Activated naive CD4-positive, alpha-beta T cell treated with anti-CD3 and anti-CD28 coated beads, Interleukin-2, amount 10 ng/mL, durations not matched to agents 7 days and 5 days (primary cell): ENCODE measurements around the gene ITIH4.

Source experiments
- CTCF ChIA-PET: fragments of 350-600 bp; sonication (Branson Sonifier 250); formaldehyde crosslinking; loops from one replicate; lab custom pipeline; 2021; ENCODE audit warnings: antibody characterized with exemption; lab: Charles Lee
- DNase-seq: peaks from one replicate; pipeline ENCODE4 v3.0.0-alpha.2; 2020
- H3K27ac Mint-ChIP-seq: one replicate; pipeline ENCODE4 v1.8.0; 2021; ENCODE audit warnings: mild to moderate bottlenecking, moderate library complexity, mixed read lengths
- H3K27me3 Mint-ChIP-seq: one replicate; pipeline ENCODE4 v1.8.0; 2021; ENCODE audit warnings: mild to moderate bottlenecking, mixed read lengths
- H3K36me3 Mint-ChIP-seq: one replicate; pipeline ENCODE4 v1.8.0; 2021; ENCODE audit warnings: mixed read lengths
- H3K4me1 Mint-ChIP-seq: one replicate; pipeline ENCODE4 v1.8.0; 2021; ENCODE audit warnings: mixed read lengths
- H3K4me3 Mint-ChIP-seq: one replicate; pipeline ENCODE4 v1.8.0; 2021; ENCODE audit warnings: mild to moderate bottlenecking, moderate library complexity, mixed read lengths
- H3K9me3 Mint-ChIP-seq: one replicate; pipeline ENCODE4 v1.8.0; 2021; ENCODE audit warnings: mixed read lengths

Gene ITIH4

DNA sequence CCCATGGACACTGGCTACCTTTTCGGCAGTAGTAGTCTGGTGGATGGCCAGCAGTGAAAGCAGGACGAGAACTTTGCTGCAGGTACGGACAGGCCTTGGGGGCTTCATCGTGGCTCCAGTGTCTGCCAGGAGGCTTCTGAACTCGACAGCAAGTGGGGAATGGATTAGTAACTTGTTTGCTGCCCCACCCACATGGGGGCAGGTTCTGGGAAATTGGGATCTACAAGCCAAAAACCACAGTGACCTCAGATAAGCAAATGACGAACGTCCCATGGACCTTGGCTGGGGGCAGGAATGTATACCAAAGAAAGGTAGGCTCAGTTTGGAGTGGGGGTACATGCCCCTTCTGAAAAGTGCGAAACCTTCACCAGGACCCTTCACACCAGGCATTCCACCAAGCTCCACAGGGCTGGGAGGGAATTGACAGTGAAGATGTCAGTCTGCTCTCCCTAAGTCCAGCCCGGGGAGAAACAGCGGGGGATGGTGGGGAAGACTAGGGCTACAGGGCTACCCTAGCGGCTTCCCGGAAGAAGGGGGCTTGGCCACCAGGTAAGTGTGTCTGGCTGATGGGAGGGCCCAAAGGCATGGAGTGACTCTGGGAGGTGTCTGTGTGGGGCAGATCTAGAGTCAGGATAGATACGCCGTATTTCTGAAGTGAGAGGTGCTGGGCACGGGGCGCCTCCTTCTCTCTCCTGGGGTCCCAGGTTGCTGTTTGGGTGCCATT lies at the start of gene ITIH4:
ITIH4 (minus strand) TSS at position 138 of the 724 bp plus-strand sequence; CDS start at position 108, 30 bp downstream.
- CTCF ChIA-PET = no interaction called here
- Mint-ChIP-seq H3K27me3 (no peaks in the 10 kb centered on the region), H3K4me1 (peaks cover 2% of the 10 kb centered on the region), H3K9me3 (no peaks in the 10 kb centered on the region), H3K27ac (no peak within 1 kb of the TSS), H3K36me3 (no peaks in the 10 kb centered on the region), H3K4me3 (no peak within 1 kb of the TSS)
- DNase-seq = no peak

DNA sequence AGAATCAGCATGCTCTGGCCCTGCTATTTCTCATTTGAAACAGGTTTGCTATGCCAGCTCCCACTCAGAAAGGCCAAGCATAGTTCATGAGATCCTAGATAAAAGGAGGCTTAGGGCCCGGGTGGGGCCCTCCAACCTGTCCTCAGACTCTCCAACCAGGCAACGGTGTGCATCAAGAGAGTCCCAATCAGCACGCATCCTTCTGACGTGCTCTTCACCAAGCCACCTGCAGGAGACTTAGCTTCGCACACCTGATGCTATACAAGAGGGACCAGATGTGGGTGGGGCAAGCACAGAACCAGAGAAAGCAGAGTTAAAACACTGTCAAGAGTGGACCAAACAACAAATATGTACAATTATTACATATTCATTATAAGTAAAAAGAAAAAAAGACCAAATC lies 49.6 kb upstream of the ITIH4 start:
- CTCF ChIA-PET = interaction anchor here (1.3 to 2.7 kb wide), 3 partner anchors 13 to 42 kb away, joined by 4 to 19 read pairs (median 5); no protein-coding TSS in a partner anchor
- H3K9me3 Mint-ChIP-seq = peaks cover 3% of the 10 kb centered on the region

GRCh38 chr3:52879581-52879980 lies 49.1 kb upstream of the ITIH4 start:
- Mint-ChIP-seq H3K27ac (no peak overlapping the region), H3K27me3 (no peaks in the 10 kb centered on the region), H3K36me3 (peaks cover 15% of the 10 kb centered on the region), H3K4me1 (peaks cover 13% of the 10 kb centered on the region), H3K4me3 (no peak overlapping the region), H3K9me3 (no peaks in the 10 kb centered on the region)
- CTCF ChIA-PET = interaction anchor here (0.8 to 2.7 kb wide), 4 partner anchors 13 to 434 kb away, joined by 4 to 19 read pairs (median 4); no protein-coding TSS in a partner anchor
- DNase-seq = no peak

More for the DNA sequence above, 49.6 kb upstream of the ITIH4 start:
- Mint-ChIP-seq H3K36me3 (peaks cover 19% of the 10 kb centered on the region), H3K27me3 (no peaks in the 10 kb centered on the region), H3K4me3 (no peak overlapping the region), H3K4me1 (peaks cover 9% of the 10 kb centered on the region), H3K27ac (no peak overlapping the region)
- no peak for DNase-seq

DNA sequence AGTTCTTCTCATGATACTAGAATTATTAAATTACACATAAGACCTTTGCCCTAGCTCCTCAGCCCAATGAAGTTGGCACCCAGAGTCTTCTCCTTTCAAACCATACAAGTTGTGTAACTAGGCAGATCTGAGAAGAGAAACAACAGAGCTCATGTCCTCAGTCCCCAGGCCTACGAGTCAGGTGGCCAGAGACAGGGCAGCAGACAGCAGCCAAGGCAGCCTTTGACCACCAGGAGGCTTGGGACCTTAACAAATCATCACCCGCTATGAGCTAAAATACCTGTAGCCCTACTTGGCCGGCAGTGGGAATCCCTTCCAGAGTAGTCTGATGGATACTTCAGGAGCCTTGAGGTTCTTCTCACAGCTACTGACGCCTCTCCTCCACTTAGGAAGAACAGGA lies 48.6 kb upstream of the ITIH4 start:
- no peak for DNase-seq
- Mint-ChIP-seq H3K27ac (no peak overlapping the region), H3K27me3 (no peaks in the 10 kb centered on the region), H3K9me3 (no peaks in the 10 kb centered on the region), H3K36me3 (peaks cover 15% of the 10 kb centered on the region), H3K4me1 (peaks cover 18% of the 10 kb centered on the region), H3K4me3 (no peak overlapping the region)
- CTCF ChIA-PET = interaction anchor here (0.8 to 2.7 kb wide), 3 partner anchors 14 to 434 kb away, joined by 4 to 19 read pairs (median 5); no protein-coding TSS in a partner anchor

GRCh38 chr3:52877085-52877484 lies 46.6 kb upstream of the ITIH4 start:
- H3K27me3 Mint-ChIP-seq = no peaks in the 10 kb centered on the region
- H3K9me3 Mint-ChIP-seq = no peaks in the 10 kb centered on the region
- no peak overlapping the region for H3K27ac Mint-ChIP-seq
- no peak for DNase-seq
- H3K4me3 Mint-ChIP-seq = no peak overlapping the region
- CTCF ChIA-PET = interaction anchor here (0.5 kb wide), 1 partner anchor 1887 kb away, joined by 3 read pairs; no protein-coding TSS in a partner anchor
- H3K36me3 Mint-ChIP-seq = peaks cover 13% of the 10 kb centered on the region
- H3K4me1 Mint-ChIP-seq = peaks cover 26% of the 10 kb centered on the region

- CTCF ChIA-PET = interaction anchor here (0.6 to 1.3 kb wide), 3 partner anchors 17 to 196 kb away, joined by 3 read pairs; no protein-coding TSS in a partner anchor
Measured at GRCh38 chr3:52874864-52875587, 44.6 kb upstream of the ITIH4 start.

GRCh38 chr3:52874160-52874701 lies 43.8 kb upstream of the ITIH4 start:
- no peaks in the 10 kb centered on the region for H3K27me3 Mint-ChIP-seq
- peaks cover 28% of the 10 kb centered on the region for H3K4me1 Mint-ChIP-seq
- H3K4me3 Mint-ChIP-seq = no peak overlapping the region
- CTCF ChIA-PET = interaction anchor here (0.6 to 2.5 kb wide), 3 partner anchors 18 to 197 kb away, joined by 3 to 8 read pairs (median 3); no protein-coding TSS in a partner anchor
- no peak for DNase-seq
- H3K27ac Mint-ChIP-seq = peak overlapping the region; percentile 74
- peaks cover 8% of the 10 kb centered on the region for H3K36me3 Mint-ChIP-seq
- no peaks in the 10 kb centered on the region for H3K9me3 Mint-ChIP-seq

More at GRCh38 chr3:52874864-52875587, 44.6 kb upstream of the ITIH4 start:
- DNase-seq = no peak
- H3K27ac Mint-ChIP-seq = peak overlapping the region; percentile 11
- no peaks in the 10 kb centered on the region for H3K27me3 Mint-ChIP-seq
- H3K4me3 Mint-ChIP-seq = no peak overlapping the region
- peaks cover 28% of the 10 kb centered on the region for H3K4me1 Mint-ChIP-seq
- H3K36me3 Mint-ChIP-seq = peaks cover 13% of the 10 kb centered on the region
- H3K9me3 Mint-ChIP-seq = no peaks in the 10 kb centered on the region

DNA sequence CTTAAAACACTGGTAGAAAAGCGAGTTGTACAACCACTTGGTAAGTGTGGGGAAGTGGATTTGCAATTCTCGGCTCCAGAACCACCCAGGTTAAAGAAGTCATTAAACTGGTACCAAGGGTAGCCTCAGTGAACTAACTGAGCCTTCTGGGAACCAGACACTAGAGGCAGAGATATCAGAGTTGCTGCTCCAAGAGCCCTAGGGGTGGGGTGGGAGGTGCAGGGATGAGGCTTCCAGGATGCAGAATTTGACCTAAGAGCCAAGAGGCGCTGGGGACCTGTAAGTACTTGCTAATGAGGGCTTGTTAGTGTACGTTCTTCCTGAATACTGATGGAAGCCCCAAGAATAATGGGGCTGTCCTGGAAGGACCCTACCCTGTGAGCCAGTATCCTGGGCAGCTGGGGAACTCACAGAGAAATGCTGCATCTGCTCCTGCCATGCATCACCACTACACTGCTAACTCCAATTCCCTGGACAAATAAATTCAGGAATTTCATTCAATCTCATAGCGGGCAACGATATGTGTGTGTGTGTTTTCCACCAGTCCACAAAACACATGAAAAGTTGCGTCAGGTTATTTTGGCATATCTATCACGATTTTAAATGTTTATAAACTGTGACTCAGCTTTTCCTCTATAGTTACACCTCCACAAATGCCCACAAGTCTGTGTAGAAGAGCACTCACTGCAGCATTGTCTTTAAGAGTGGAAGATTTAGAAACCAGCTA lies 43.1 kb upstream of the ITIH4 start:
- peaks cover 4% of the 10 kb centered on the region for H3K36me3 Mint-ChIP-seq
- H3K27me3 Mint-ChIP-seq = no peaks in the 10 kb centered on the region
- no peak for DNase-seq
- H3K9me3 Mint-ChIP-seq = no peaks in the 10 kb centered on the region
- H3K4me1 Mint-ChIP-seq = peaks cover 28% of the 10 kb centered on the region
- no peak overlapping the region for H3K27ac Mint-ChIP-seq
- no peak overlapping the region for H3K4me3 Mint-ChIP-seq
- CTCF ChIA-PET = interaction anchor here (2.5 kb wide), 1 partner anchor 21 kb away, joined by 8 read pairs; no protein-coding TSS in a partner anchor

DNA sequence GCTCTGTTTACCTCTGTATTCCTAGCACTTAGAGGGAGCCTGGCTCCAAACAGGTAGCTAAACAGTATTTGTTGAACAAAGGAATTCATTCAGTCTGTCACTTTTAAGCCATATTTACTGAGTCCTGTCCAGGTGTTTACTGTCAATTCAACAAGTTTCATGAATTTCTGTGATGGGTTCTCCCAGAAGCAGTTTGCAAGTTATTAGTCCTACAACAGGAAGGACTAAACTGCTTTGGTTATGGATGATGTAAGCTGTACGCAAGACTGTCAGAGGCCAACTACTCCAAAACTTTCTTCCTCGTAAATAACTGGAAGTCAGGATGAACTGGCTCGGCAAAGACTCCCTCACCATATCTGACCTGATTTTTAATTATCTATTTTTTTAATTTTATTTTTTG lies 41.8 kb upstream of the ITIH4 start:
- CTCF ChIA-PET = interaction anchor here (1.0 to 2.5 kb wide), 2 partner anchors 19 to 33 kb away, joined by 3 to 8 read pairs; no protein-coding TSS in a partner anchor
- Mint-ChIP-seq H3K36me3 (peaks cover 1% of the 10 kb centered on the region), H3K4me3 (no peak overlapping the region), H3K27ac (no peak overlapping the region), H3K4me1 (peaks cover 28% of the 10 kb centered on the region), H3K27me3 (no peaks in the 10 kb centered on the region), H3K9me3 (no peaks in the 10 kb centered on the region)
- DNase-seq = no peak

- H3K36me3 Mint-ChIP-seq = peaks cover 2% of the 10 kb centered on the region
- CTCF ChIA-PET = interaction anchor here (2.5 kb wide), 1 partner anchor 19 kb away, joined by 8 read pairs; no protein-coding TSS in a partner anchor
- H3K9me3 Mint-ChIP-seq = no peaks in the 10 kb centered on the region
- H3K27ac Mint-ChIP-seq = no peak overlapping the region
- no peaks in the 10 kb centered on the region for H3K27me3 Mint-ChIP-seq
- peaks cover 28% of the 10 kb centered on the region for H3K4me1 Mint-ChIP-seq
- no peak overlapping the region for H3K4me3 Mint-ChIP-seq
- no peak for DNase-seq
Measured at GRCh38 chr3:52871761-52872160, 41.3 kb upstream of the ITIH4 start.

GRCh38 chr3:52870471-52870870 lies 40.0 kb upstream of the ITIH4 start:
- Mint-ChIP-seq H3K4me1 (peaks cover 23% of the 10 kb centered on the region), H3K4me3 (no peak overlapping the region)
- CTCF ChIA-PET = no interaction called here

DNA sequence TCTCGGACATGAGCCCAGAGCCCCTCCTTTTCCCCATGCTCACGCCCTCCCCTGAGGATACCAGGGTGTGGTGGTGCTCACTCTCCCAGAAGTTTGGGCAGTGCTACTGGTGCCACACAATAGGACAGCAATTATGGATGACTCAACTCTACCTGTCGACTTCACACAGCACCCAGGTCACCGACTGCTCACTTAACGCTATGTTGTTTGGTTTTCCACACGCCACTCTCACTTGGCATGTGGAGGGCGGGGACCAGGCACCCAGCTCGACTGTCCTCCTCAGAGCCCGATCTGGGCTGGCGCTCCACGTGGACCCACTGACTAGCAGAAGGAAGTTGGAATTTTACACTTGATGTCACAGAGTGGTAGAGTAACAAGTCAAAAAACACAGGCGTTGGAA lies 36.0 kb upstream of the ITIH4 start:
- Mint-ChIP-seq H3K36me3 (peaks cover 26% of the 10 kb centered on the region), H3K27me3 (no peaks in the 10 kb centered on the region), H3K27ac (no peak overlapping the region), H3K9me3 (peaks cover 30% of the 10 kb centered on the region), H3K4me3 (no peak overlapping the region), H3K4me1 (peaks cover under 1% of the 10 kb centered on the region)
- DNase-seq = no peak
- CTCF ChIA-PET = no interaction called here

More at GRCh38 chr3:52870471-52870870, 40.0 kb upstream of the ITIH4 start:
- DNase-seq = no peak
- H3K9me3 Mint-ChIP-seq = peaks cover 8% of the 10 kb centered on the region
- no peak overlapping the region for H3K27ac Mint-ChIP-seq
- H3K27me3 Mint-ChIP-seq = no peaks in the 10 kb centered on the region
- H3K36me3 Mint-ChIP-seq = peaks cover 12% of the 10 kb centered on the region

GRCh38 chr3:52865994-52866393 lies 35.5 kb upstream of the ITIH4 start:
- no peak overlapping the region for H3K27ac Mint-ChIP-seq
- H3K4me1 Mint-ChIP-seq = no peaks in the 10 kb centered on the region
- no peak for DNase-seq
- CTCF ChIA-PET = no interaction called here
- H3K27me3 Mint-ChIP-seq = no peaks in the 10 kb centered on the region
- peaks cover 30% of the 10 kb centered on the region for H3K9me3 Mint-ChIP-seq
- H3K36me3 Mint-ChIP-seq = peaks cover 26% of the 10 kb centered on the region
- H3K4me3 Mint-ChIP-seq = no peak overlapping the region
